Nephron progenitor cell (in vitro differentiated cells): Measurements from ENCODE around the gene FERMT3.
A peak's percentile ranks its signal among the peaks of the same experiment; 100 is the strongest.

Source experiments
- DNase-seq: peaks from one replicate; pipeline ENCODE4 v3.0.0; 2021
- H3K27ac Mint-ChIP-seq: 2 replicates; pipeline ENCODE4 v1.8.0; 2021; ENCODE audit warnings: mild to moderate bottlenecking, moderate library complexity, mixed read lengths
- H3K27me3 Mint-ChIP-seq: 2 replicates; pipeline ENCODE4 v1.8.0; 2021; ENCODE audit warnings: mild to moderate bottlenecking, low read depth, mixed read lengths; ENCODE audit not compliant: poor library complexity
- H3K36me3 Mint-ChIP-seq: 2 replicates; pipeline ENCODE4 v1.8.0; 2021; ENCODE audit warnings: low read depth, mixed read lengths
- H3K4me1 Mint-ChIP-seq: 2 replicates; pipeline ENCODE4 v1.8.0; 2021; ENCODE audit warnings: mixed read lengths
- H3K4me3 Mint-ChIP-seq: 2 replicates; pipeline ENCODE4 v1.8.0; 2021; ENCODE audit warnings: mild to moderate bottlenecking, moderate library complexity, mixed read lengths
- H3K9me3 Mint-ChIP-seq: 2 replicates; pipeline ENCODE4 v1.8.0; 2021; ENCODE audit warnings: mild to moderate bottlenecking, moderate library complexity, mixed read lengths
- TF ChIP-seq, protein P1 (sequence below): fragments of 200-600 bp; sonication (generic); IDR thresholded peaks from 2 replicates; pipeline ENCODE4 v1.5.0; 2021; ENCODE audit warnings: antibody characterized with exemption

FERMT3 gene

GRCh38 chr11:64232967-64233315 lies 26.4 kb downstream of the FERMT3 start:
- peak overlapping the region; percentile 90 for H3K4me3 Mint-ChIP-seq
- H3K36me3 Mint-ChIP-seq: no peaks in the 10 kb centered on the region
- no peaks in the 10 kb centered on the region for H3K9me3 Mint-ChIP-seq
- peaks cover 15% of the 10 kb centered on the region for H3K27me3 Mint-ChIP-seq
- DNase-seq: no peak
- no peak overlapping the region for H3K27ac Mint-ChIP-seq
- peaks cover 35% of the 10 kb centered on the region for H3K4me1 Mint-ChIP-seq
- TF ChIP-seq, protein P1, sequence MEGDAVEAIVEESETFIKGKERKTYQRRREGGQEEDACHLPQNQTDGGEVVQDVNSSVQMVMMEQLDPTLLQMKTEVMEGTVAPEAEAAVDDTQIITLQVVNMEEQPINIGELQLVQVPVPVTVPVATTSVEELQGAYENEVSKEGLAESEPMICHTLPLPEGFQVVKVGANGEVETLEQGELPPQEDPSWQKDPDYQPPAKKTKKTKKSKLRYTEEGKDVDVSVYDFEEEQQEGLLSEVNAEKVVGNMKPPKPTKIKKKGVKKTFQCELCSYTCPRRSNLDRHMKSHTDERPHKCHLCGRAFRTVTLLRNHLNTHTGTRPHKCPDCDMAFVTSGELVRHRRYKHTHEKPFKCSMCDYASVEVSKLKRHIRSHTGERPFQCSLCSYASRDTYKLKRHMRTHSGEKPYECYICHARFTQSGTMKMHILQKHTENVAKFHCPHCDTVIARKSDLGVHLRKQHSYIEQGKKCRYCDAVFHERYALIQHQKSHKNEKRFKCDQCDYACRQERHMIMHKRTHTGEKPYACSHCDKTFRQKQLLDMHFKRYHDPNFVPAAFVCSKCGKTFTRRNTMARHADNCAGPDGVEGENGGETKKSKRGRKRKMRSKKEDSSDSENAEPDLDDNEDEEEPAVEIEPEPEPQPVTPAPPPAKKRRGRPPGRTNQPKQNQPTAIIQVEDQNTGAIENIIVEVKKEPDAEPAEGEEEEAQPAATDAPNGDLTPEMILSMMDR: no peak

GRCh38 chr11:64233913-64234586 lies 27.5 kb downstream of the FERMT3 start, which contains the start of gene VEGFB:
Gene VEGFB (plus strand): TSS chr11:64234584. CDS start chr11:64234834, 250 bp downstream.
- Mint-ChIP-seq H3K36me3 (peaks cover 8% of the 10 kb centered on the region), H3K4me1 (peaks cover 35% of the 10 kb centered on the region), H3K27me3 (peaks cover 15% of the 10 kb centered on the region), H3K9me3 (no peaks in the 10 kb centered on the region), H3K27ac (no peak within 1 kb of the TSS), H3K4me3 (peak within 1 kb of the TSS; percentile 86)
- peak; percentile 74 for DNase-seq
- TF ChIP-seq, protein P1: no peak

DNA sequence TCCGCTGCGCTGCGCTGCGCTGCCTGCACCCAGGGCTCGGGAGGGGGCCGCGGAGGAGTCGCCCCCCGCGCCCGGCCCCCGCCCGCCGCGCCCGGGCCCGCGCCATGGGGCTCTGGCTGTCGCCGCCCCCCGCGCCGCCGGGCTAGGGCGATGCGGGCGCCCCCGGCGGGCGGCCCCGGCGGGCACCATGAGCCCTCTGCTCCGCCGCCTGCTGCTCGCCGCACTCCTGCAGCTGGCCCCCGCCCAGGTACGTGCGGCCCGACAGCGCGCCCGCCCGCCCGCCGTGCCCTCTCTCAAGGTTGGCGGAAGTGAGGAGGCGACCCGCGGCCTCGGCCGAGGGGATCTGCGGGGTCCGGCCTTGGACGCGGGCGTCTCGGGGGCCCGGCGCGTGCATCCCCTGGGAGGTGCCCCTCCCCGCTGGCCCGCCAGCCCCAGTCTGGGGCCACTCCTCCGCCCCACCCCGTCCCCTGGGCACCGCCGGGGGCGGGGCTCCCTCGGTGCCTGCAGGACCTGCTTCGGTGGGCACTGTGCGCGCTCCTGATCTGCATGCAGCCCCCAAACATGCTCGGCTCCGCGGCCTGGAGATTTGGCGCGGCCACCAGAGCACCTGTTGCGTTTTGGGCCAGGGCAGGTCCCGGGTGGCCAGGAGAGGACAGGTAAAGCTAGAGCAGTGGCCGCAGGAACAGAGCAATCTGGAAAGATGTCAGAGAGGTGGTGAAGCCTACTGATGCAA lies 28.3 kb downstream of the FERMT3 start:
- no peaks in the 10 kb centered on the region for H3K9me3 Mint-ChIP-seq
- H3K27ac Mint-ChIP-seq: no peak overlapping the region

DNA sequence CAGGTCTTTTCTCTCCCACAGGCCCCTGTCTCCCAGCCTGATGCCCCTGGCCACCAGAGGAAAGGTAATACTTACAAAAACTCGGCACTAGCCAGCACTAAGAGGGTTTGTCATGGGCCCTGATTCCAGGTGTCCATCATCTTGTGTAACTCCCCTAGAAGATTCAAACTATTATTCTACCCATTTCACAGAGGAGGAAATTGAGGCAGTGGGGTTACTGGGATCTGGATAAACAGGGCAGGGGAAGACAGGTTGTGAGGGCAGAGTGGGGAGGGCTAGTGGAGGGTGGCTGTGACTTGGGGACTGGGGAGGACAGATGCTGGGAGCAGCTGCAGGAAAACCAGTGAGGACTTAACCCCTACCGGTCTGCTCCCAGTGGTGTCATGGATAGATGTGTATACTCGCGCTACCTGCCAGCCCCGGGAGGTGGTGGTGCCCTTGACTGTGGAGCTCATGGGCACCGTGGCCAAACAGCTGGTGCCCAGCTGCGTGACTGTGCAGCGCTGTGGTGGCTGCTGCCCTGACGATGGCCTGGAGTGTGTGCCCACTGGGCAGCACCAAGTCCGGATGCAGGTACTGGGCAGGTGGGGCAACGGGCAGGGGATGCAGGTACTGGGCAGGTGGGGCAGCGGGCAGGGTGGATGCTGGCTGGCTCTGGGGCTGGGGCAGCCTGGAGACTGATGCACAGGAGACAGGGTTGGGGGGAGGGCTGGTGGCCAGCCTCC lies 29.1 kb downstream of the FERMT3 start:
- no peak overlapping the region for H3K27ac Mint-ChIP-seq
- H3K9me3 Mint-ChIP-seq: no peaks in the 10 kb centered on the region
- TF ChIP-seq, protein P1: no peak

More for the DNA sequence above, 28.3 kb downstream of the FERMT3 start:
- Mint-ChIP-seq H3K4me1 (peaks cover 31% of the 10 kb centered on the region), H3K36me3 (peaks cover 8% of the 10 kb centered on the region), H3K4me3 (peak overlapping the region; percentile 83), H3K27me3 (peaks cover 15% of the 10 kb centered on the region)
- DNase-seq: peak; percentile 59
- TF ChIP-seq, protein P1: no peak

GRCh38 chr11:64237484-64237951 lies 31.0 kb downstream of the FERMT3 start:
- peaks cover 10% of the 10 kb centered on the region for H3K27me3 Mint-ChIP-seq
- H3K4me3 Mint-ChIP-seq: no peak overlapping the region
- H3K36me3 Mint-ChIP-seq: peaks cover 8% of the 10 kb centered on the region
- no peaks in the 10 kb centered on the region for H3K9me3 Mint-ChIP-seq
- no peak for DNase-seq
- TF ChIP-seq, protein P1: no peak
- H3K4me1 Mint-ChIP-seq: peaks cover 26% of the 10 kb centered on the region
- H3K27ac Mint-ChIP-seq: no peak overlapping the region

More for the DNA sequence above, 29.1 kb downstream of the FERMT3 start:
- DNase-seq: no peak
- Mint-ChIP-seq H3K4me1 (peaks cover 36% of the 10 kb centered on the region), H3K36me3 (peaks cover 8% of the 10 kb centered on the region), H3K4me3 (peak overlapping the region; percentile 83), H3K27me3 (peaks cover 15% of the 10 kb centered on the region)
